DMS53 treated with DMSO at 0.1 percent for 48 hours (cell line): Measurements from ENCODE around the gene SPIN1.

Source experiments
- DNase-seq: peaks from one replicate; lab custom pipeline; 2025; ENCODE audit not compliant: unreplicated experiment; lab: John Stamatoyannopoulos, UW

SPIN1 gene

GRCh38 chr9:88488166-88488565, 99.9 kb downstream of the SPIN1 start:
- no peak for DNase-seq

DNA sequence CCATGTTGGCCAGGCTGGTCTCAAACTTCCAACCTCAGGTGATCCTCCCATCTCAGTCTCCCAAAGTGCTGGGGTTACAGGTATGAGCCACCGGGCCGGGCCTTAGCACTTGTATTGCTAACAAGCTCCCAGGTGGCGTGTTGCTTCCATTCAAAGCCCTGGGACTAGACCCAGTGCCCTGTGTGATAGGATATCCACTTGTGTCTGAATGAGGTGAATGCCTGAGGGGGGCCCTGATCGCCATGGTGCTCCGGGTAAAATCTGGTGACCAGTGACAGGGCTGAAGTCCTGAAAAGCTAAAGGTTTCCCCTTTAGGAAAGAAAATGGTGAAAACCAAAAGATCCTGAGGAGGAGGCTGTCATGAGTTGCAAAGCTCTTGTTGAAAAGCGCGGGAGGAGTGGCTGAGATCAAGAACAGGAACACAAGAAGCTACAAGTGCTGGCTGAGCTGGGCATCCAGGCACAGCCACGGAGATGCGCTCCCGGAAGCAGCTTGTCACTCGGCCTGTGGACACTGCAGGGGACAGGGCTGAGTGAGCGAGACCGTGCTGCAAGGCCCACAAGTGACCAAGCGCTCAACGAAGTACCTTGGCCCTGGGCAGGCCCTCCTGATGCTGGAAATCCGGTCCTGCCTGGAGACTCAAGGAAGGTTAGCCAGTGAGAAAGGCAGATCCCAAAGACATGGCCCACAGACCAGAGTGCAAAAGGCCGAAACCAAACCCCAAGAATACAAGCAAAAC, 106.9 kb downstream of the SPIN1 start:
- DNase-seq: no peak

DNA sequence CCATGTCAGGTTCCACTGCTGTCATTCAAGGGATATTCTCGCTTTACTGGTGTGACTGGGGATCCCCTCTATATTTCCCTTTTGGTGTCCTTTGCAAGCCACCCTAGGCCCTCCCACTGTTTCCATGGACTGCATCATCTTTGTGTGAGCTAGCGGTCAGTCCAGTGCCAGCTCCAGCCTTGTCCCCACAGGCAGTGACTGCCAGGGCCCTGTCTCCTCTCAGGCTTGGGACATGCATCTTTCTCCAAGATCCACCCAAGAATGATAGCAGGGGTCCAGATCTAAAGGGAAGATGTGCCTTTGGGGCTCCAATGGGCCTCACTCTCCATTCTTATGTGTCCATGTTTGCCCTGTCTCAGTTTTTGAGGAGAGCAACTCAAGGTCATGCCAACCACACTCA, 109.0 kb downstream of the SPIN1 start:
- no peak for DNase-seq

GRCh38 chr9:88498880-88499279, 110.6 kb downstream of the SPIN1 start:
- DNase-seq: no peak

DNA sequence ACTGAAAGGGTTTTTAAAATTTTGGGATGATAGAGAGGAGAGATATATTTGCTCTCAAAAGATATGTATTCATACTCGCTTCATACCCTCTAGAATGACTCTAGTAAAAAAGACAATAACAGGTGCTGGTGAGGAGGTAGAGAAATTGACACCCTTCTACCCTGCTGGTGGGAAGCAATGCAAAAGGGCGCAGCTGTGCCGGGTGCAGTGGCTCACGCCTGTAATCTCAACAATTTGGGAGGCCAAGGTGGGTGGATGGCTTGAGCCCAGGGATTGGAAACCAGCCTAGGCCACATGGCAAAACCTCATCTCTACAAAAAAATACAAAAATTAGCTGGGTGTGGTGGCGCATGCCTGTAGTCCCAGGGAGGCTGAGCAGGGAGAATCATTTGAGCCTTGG, 112.8 kb downstream of the SPIN1 start:
- no peak for DNase-seq

- DNase-seq: no peak
Measured at GRCh38 chr9:88502552-88503034, 114.3 kb downstream of the SPIN1 start.

DNA sequence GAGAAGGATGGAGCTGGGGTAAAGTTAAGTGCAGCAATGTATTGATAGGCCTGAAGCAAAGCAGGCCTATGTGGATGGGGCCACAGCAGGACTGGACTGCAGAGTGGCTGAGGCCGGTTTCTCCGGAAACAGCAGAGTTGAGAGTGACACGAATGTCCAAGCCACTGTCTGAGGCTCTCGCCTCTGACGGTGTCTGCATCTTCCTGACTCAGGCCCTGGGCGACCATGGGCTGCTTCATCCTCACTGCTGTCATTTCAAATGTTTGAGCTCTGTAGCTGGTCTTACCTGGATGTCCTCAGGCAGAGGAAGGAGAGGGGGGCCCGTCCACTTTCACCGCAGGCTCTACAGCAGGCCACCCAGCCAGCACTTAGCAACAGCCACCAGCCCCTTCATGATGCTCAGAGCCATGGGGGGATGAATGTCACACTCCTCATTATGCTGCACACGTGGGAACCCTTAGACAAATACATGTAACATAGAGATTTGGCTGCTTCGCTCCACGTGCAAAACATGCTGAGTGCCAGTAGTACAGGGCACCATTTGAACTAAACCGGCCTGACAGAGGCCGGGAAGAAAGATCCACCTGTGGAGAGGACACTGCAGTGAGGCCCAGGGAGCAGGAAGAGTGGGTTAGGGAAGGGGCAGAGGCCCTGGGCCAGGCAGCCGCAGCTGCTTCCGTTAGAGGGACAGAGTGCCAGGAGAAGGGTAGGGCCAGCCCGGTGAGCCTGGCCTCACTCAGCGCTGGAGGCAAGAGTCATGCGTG, 115.0 kb downstream of the SPIN1 start:
- no peak for DNase-seq

DNA sequence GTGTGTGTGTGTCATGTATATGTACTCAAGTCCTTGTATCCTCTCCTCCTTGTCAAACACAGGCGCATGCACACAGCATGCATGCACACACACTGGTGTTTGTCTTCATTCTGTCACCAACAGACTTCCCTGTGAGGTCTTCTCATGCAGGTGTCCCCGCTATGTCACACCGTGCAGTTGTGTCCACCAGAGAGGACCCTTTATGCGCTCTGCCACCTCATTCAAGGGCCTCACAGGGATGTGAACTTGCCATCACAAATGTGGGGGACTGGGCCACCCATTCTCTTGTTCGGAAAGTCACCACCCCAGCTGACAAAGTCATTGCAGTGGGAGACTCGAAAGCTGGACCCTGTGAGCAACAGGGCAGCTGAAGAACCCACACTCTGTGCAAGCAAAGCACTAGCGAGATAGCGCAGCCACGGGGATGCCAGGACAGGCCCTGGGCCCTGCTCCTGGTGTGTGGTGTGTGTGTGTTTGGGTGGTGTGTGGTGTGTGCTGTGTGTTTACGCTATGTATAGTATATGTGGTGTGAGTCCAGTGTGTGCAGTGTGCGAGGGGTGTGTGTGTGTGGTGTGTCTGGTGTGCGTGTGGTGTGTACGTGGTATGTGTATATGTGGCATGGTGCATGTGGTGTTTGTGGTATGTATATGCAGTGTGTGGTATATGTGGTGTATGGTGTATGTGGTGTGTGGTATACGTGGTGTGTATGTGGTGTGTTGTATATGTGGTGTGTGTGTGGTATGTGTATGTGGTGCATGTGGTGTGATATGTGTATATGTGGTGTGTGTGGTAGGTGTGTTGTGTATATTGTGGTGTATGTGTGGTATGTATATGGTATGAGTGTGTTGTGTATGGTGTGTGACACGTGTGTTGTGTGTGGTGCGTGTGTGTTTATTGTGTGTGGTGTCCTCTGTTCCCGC, 115.9 kb downstream of the SPIN1 start:
- DNase-seq: no peak

- no peak for DNase-seq
Measured at GRCh38 chr9:88508326-88508725, 120.1 kb downstream of the SPIN1 start.

GRCh38 chr9:88511906-88512305, 123.7 kb downstream of the SPIN1 start:
- no peak for DNase-seq

DNA sequence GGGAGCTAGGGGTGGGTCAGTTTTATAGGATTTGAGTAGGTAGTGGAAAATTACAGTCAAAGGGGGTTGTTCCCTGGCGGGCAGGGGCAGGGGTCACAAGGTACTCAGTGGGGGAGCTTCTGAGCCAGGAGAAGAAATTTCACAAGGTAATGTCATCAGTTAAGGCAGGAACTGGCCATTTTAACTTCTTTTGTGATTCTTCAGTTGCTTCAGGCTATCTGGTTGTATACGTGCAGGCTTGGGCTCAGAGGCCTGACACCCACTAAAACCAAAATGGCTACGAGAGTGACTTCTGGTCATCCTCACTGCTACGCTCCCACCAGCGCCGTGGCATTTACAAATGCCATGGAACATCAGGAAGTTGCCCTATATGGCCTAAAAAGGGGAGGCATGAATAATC, 126.0 kb downstream of the SPIN1 start:
- DNase-seq: no peak

DNA sequence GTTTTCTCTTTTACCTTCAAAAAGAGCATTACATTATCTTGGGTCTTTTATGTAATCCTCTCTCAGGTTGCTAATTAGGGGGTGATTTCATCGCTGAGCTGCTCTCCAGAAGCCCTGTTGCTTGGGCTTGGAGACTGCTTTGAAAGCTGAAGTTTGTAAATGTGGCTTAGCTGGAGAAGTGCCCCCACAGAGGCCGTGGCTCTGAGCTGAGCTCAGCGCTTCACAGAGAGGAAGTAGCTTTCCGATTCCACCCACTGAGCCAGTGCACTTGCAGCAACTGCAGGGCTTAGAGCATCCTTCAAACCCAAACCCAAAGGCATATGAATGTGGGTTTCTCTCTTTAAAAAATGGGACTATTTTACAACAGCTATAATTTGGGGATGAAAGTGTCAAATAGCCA, 133.1 kb downstream of the SPIN1 start:
- DNase-seq: no peak

DNA sequence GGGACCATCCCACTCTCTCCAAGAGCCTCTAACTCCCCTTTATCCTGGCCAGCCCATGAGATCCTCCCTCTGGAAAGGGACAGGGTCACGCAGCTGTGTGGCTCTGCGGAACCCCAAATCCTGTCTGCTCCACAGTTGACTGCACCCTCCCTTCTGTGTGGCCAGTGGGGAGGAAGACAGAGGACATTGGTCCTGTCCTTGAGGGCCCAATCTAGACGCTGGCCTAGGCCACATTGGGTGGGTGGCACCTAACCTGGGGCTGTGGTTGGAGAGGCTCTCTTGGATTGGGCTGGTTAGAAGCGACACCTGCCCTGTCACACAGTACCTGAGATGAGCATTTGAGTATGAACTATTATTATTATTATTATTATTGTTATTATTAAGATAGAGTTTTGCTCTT, 134.1 kb downstream of the SPIN1 start:
- DNase-seq: no peak

- no peak for DNase-seq
Measured at GRCh38 chr9:88523056-88523455, 134.8 kb downstream of the SPIN1 start.

GRCh38 chr9:88524911-88525310, 136.7 kb downstream of the SPIN1 start:
- no peak for DNase-seq

- no peak for DNase-seq
Measured at GRCh38 chr9:88527618-88528017, 139.4 kb downstream of the SPIN1 start.
